Rectal smooth muscle tissue (tissue), 1 donor: ENCODE data around the gene ARHGAP31.
"Not testable (repeated sequence)": the region's sequence is repeated elsewhere in the genome, so short reads cannot be mapped to it uniquely, and the experiment has no call there.

ENCODE experiments used
- H3K27ac ChIP-seq: one replicate; pipeline ENCODE4 v1.7.0; 2013; ENCODE audit warnings: low read depth, low read length, inconsistent platforms
- H3K27me3 ChIP-seq: one replicate; pipeline ENCODE4 v1.7.0; 2013; ENCODE audit warnings: low read length; ENCODE audit not compliant: control insufficient read depth, insufficient read depth
- H3K36me3 ChIP-seq: one replicate; pipeline ENCODE4 v1.7.0; 2013; ENCODE audit warnings: low read length; ENCODE audit not compliant: control insufficient read depth, insufficient read depth
- H3K4me1 ChIP-seq: one replicate; pipeline ENCODE4 v1.7.0; 2013; ENCODE audit warnings: low read length; ENCODE audit not compliant: control insufficient read depth, insufficient read depth
- H3K4me3 ChIP-seq: one replicate; pipeline ENCODE4 v1.7.0; 2013; ENCODE audit warnings: low read length
- H3K9ac ChIP-seq: one replicate; pipeline ENCODE4 v1.7.0; 2013; ENCODE audit warnings: low read length

The ARHGAP31 gene

GRCh38 chr3:119362940-119363725 is 69.0 kb downstream of the ARHGAP31 start:
- H3K27me3 ChIP-seq, result no peaks in the 10 kb centered on the region
- H3K9ac ChIP-seq, result no peak overlapping the region
- H3K4me1 ChIP-seq, result no peaks in the 10 kb centered on the region
- peaks cover 1% of the 10 kb centered on the region for H3K36me3 ChIP-seq
- H3K27ac ChIP-seq, result no peak overlapping the region
- H3K4me3 ChIP-seq, result no peak overlapping the region

- H3K36me3 ChIP-seq, result peaks cover 7% of the 10 kb centered on the region
- no peak overlapping the region for H3K4me3 ChIP-seq
- H3K27ac ChIP-seq, result no peak overlapping the region
- H3K27me3 ChIP-seq, result no peaks in the 10 kb centered on the region
- no peak overlapping the region for H3K9ac ChIP-seq
- H3K4me1 ChIP-seq, result no peaks in the 10 kb centered on the region
Observed at GRCh38 chr3:119364401-119364800, 70.2 kb downstream of the ARHGAP31 start.

- Histone ChIP-seq H3K27me3 (no peaks in the 10 kb centered on the region), H3K9ac (no peak overlapping the region), H3K36me3 (peaks cover 7% of the 10 kb centered on the region), H3K4me3 (no peak overlapping the region), H3K4me1 (no peaks in the 10 kb centered on the region), H3K27ac (no peak overlapping the region)
Observed at GRCh38 chr3:119365418-119365817, 71.2 kb downstream of the ARHGAP31 start.

- Histone ChIP-seq H3K9ac (no peak overlapping the region), H3K36me3 (peaks cover 7% of the 10 kb centered on the region), H3K4me3 (no peak overlapping the region), H3K27me3 (no peaks in the 10 kb centered on the region), H3K27ac (no peak overlapping the region), H3K4me1 (no peaks in the 10 kb centered on the region)
Observed at GRCh38 chr3:119367000-119367399, 72.8 kb downstream of the ARHGAP31 start.

GRCh38 chr3:119368298-119368697 is 74.1 kb downstream of the ARHGAP31 start:
- peaks cover 7% of the 10 kb centered on the region for H3K36me3 ChIP-seq
- H3K27ac ChIP-seq, result no peak overlapping the region
- H3K9ac ChIP-seq, result no peak overlapping the region
- no peak overlapping the region for H3K4me3 ChIP-seq
- H3K27me3 ChIP-seq, result no peaks in the 10 kb centered on the region
- H3K4me1 ChIP-seq, result no peaks in the 10 kb centered on the region

GRCh38 chr3:119371786-119372185 is 77.6 kb downstream of the ARHGAP31 start:
- not testable (repeated sequence) for H3K4me1 ChIP-seq, H3K36me3 ChIP-seq, H3K27ac ChIP-seq, H3K4me3 ChIP-seq, H3K27me3 ChIP-seq, H3K9ac ChIP-seq

- Histone ChIP-seq H3K36me3 (peaks cover 2% of the 10 kb centered on the region), H3K27ac (no peak overlapping the region)
Observed at GRCh38 chr3:119375106-119375505, 80.9 kb downstream of the ARHGAP31 start.

GRCh38 chr3:119375510-119375909 is 81.3 kb downstream of the ARHGAP31 start:
- Histone ChIP-seq H3K4me1 (no peaks in the 10 kb centered on the region), H3K9ac (no peak overlapping the region), H3K27me3 (no peaks in the 10 kb centered on the region), H3K4me3 (no peak overlapping the region), H3K27ac (no peak overlapping the region), H3K36me3 (peaks cover 2% of the 10 kb centered on the region)

More at GRCh38 chr3:119375106-119375505, 80.9 kb downstream of the ARHGAP31 start:
- H3K4me1 ChIP-seq, result no peaks in the 10 kb centered on the region
- no peaks in the 10 kb centered on the region for H3K27me3 ChIP-seq
- H3K4me3 ChIP-seq, result no peak overlapping the region
- no peak overlapping the region for H3K9ac ChIP-seq

GRCh38 chr3:119376758-119377157 is 82.6 kb downstream of the ARHGAP31 start:
- H3K4me3 ChIP-seq, result no peak overlapping the region
- H3K9ac ChIP-seq, result no peak overlapping the region
- no peaks in the 10 kb centered on the region for H3K27me3 ChIP-seq
- no peaks in the 10 kb centered on the region for H3K4me1 ChIP-seq
- H3K36me3 ChIP-seq, result peaks cover 2% of the 10 kb centered on the region
- no peak overlapping the region for H3K27ac ChIP-seq

GRCh38 chr3:119378259-119378803 is 84.1 kb downstream of the ARHGAP31 start:
- no peak overlapping the region for H3K4me3 ChIP-seq
- no peaks in the 10 kb centered on the region for H3K27me3 ChIP-seq
- no peaks in the 10 kb centered on the region for H3K4me1 ChIP-seq
- H3K9ac ChIP-seq, result no peak overlapping the region
- no peak overlapping the region for H3K27ac ChIP-seq
- H3K36me3 ChIP-seq, result peaks cover 5% of the 10 kb centered on the region

GRCh38 chr3:119380697-119381096 is 86.5 kb downstream of the ARHGAP31 start:
- H3K4me3 ChIP-seq, result no peak overlapping the region
- no peaks in the 10 kb centered on the region for H3K27me3 ChIP-seq
- H3K4me1 ChIP-seq, result no peaks in the 10 kb centered on the region
- H3K9ac ChIP-seq, result no peak overlapping the region
- no peak overlapping the region for H3K27ac ChIP-seq
- peaks cover 4% of the 10 kb centered on the region for H3K36me3 ChIP-seq

GRCh38 chr3:119382134-119382533 is 88.0 kb downstream of the ARHGAP31 start:
- H3K4me1 ChIP-seq, result no peaks in the 10 kb centered on the region
- H3K27me3 ChIP-seq, result no peaks in the 10 kb centered on the region
- no peak overlapping the region for H3K27ac ChIP-seq
- H3K4me3 ChIP-seq, result no peak overlapping the region
- H3K36me3 ChIP-seq, result peaks cover 4% of the 10 kb centered on the region
- no peak overlapping the region for H3K9ac ChIP-seq

- Histone ChIP-seq H3K4me1 (no peaks in the 10 kb centered on the region), H3K9ac (no peak overlapping the region), H3K36me3 (peaks cover 5% of the 10 kb centered on the region), H3K4me3 (no peak overlapping the region), H3K27me3 (no peaks in the 10 kb centered on the region), H3K27ac (no peak overlapping the region)
Observed at GRCh38 chr3:119388577-119388976, 94.4 kb downstream of the ARHGAP31 start.
